ENCODE data around the gene GOLIM4. TPM values are rescaled to one million over a fixed set of nuclear protein-coding genes. Genes with fewer than 3 reads are reported as not detected.
A peak's percentile ranks its signal among the peaks of the same experiment; 100 is the strongest.

GOLIM4 gene
- total RNA-seq, 1 experiment from 2014 or later, result 19.1 TPM

DNA sequence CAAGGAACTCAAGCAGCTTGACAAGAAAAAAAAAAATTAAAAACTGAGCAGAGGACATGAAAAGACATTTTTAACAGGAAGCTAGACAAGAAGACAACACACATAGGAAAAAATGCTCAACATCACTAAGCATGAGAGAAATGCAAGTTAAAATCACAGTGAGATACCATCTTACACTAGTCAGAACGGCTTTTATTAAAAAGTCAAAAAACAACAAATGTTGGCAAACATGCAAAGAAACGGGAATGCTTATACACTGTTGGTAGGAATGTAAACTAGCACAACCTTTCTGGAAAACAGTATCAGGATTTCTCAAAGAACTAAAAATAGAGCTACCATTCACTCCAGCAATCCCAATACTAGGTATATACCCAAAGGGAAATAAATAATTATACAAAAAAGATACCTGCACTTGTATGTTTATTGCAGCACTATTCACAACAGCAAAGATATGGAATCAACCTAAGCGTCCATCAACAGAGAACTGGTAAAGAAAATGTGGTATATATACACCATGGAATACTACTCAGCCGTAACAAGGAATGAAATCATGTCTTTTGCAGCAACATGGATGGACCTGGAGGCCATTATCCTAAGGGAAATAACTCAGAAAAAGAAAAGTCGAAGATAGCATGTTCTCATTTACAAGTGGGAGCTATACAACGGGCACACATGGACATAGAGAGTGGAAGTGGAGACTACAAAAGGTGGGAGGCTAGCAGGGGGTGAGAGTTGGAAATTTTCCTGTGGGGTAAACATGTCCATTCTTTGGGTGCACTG is 5.2 kb downstream of the GOLIM4 start:
- Histone ChIP-seq H3K27me3 (ENCODE audit: control insufficient read depth, insufficient read depth, low read length) (no peaks in the 10 kb centered on the region), H3K4me3 (ENCODE audit: insufficient read depth, low read depth, low read length) (no peak overlapping the region), H3K36me3 (replicated peaks; ENCODE audit: control insufficient read depth, insufficient read depth, low read length) (no peaks in the 10 kb centered on the region)
- DNase-seq, result no peak

DNA sequence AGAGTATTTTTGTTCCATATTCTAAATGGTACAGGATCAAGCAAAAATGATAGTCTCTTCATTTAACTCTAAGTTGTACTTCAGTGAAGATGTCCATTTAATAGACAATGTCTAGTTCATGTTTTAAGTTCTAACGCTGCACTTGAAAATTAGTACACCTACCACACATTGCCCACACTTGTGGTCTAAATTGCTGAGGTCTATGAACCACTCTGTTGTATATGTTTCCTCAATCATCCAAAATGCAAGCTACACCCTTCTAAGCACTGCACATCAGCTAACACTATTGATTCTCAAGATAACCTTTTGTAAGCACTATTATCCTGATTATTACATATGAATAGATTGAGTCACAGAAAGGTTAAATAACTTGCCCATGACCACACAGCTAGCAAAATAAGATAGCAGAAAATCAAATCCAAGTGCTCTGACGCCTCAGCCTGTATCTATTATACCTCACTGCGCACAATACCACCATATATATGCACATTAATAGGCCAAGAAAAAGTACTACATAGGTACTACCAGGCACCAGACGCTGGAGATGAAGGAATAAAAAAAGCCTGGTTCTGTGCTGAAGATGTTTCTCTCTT is 6.4 kb downstream of the GOLIM4 start:
- no peak overlapping the region for H3K4me3 ChIP-seq (ENCODE audit: insufficient read depth, low read depth, low read length)
- DNase-seq, result no peak
- no peaks in the 10 kb centered on the region for H3K27me3 ChIP-seq (ENCODE audit: control insufficient read depth, insufficient read depth, low read length)
- no peaks in the 10 kb centered on the region for H3K36me3 ChIP-seq (replicated peaks; ENCODE audit: control insufficient read depth, insufficient read depth, low read length)

DNA sequence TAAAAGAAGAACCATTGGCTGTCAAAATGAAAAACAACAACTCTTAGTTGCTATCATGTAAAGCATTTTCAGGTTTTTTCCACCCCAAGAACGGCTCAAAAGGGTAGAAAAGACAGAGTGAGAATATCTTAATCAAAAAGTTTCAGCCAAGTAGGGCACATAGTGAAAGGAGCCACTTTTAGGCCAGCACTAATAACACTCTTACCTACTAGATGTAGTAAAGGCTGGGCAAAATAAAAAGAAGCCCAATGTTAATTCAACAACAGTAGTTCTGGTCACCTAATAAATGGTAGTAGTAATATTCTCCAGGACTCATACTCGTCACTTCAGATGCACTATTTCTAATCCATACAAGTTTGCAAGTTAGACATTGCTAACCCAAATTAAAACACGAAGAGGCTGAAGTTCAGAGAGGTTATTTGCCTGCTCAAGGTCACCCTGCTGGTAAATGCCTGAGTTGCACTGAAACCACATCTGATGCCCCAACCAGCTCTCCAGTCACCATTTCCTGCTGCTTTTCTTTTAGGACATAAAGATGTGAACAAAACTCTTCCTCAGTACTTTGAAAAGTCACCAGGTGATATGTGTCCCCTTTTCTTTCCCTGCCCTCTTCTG is 7.5 kb downstream of the GOLIM4 start:
- no peak overlapping the region for H3K4me3 ChIP-seq (ENCODE audit: insufficient read depth, low read depth, low read length)
- peak; percentile 17 for DNase-seq
- H3K27me3 ChIP-seq (ENCODE audit: control insufficient read depth, insufficient read depth, low read length), result no peaks in the 10 kb centered on the region
- H3K36me3 ChIP-seq (replicated peaks; ENCODE audit: control insufficient read depth, insufficient read depth, low read length), result no peaks in the 10 kb centered on the region

DNA sequence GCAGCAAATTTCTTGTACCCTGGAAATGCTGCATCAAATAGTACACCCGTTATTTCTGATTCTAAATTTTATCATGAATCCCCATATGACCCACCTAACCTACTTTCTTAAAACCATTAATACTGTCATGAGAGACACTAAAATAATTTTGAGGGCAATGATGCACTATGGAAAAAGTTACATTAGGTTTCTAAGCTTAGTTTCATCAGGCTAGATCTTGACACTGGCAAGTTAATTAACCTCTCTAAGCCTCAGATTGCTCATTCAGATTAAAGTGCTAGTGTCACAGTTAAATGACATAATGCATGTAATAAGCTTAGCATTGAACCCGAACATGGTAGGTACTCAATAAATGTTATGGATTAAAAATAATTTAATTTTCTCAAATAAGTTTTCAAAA is 8.2 kb downstream of the GOLIM4 start:
- DNase-seq, result no peak
- Histone ChIP-seq H3K27me3 (ENCODE audit: control insufficient read depth, insufficient read depth, low read length) (no peaks in the 10 kb centered on the region), H3K4me3 (ENCODE audit: insufficient read depth, low read depth, low read length) (no peak overlapping the region), H3K36me3 (replicated peaks; ENCODE audit: control insufficient read depth, insufficient read depth, low read length) (no peaks in the 10 kb centered on the region)

DNA sequence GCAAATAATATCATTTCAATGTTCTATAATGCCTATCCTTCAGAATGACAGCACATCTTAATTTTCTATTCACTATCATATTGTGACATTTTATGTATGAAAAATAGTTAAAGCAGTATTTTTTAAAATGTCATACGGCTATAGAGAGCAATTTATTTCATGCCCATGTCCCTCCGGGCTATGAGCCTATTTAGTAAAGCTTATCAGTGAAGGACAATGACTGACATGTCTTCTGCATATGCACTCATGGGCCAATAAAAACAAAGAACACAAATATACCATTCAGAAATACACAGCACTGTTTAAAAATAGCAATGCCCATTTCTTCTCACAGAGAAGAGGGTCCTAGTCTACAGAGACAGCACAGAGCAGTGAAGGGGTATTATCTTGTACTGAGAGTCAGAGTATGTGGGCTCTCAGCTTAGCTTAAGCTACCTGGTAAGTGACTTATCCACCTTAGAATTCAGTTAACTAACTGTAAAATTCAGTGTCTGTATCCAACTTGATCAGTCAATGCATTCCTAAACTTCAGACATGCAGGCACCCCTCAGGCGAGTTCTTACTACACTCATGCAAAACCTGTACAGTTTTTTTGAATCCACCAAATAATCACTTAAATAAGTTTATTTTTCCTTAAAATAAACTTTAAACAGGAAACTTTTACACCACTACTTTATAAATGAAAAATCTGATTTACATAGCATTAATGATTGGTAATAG is 9.0 kb downstream of the GOLIM4 start:
- no peak overlapping the region for H3K4me3 ChIP-seq (ENCODE audit: insufficient read depth, low read depth, low read length)
- no peaks in the 10 kb centered on the region for H3K36me3 ChIP-seq (replicated peaks; ENCODE audit: control insufficient read depth, insufficient read depth, low read length)
- no peak for DNase-seq
- no peaks in the 10 kb centered on the region for H3K27me3 ChIP-seq (ENCODE audit: control insufficient read depth, insufficient read depth, low read length)

DNA sequence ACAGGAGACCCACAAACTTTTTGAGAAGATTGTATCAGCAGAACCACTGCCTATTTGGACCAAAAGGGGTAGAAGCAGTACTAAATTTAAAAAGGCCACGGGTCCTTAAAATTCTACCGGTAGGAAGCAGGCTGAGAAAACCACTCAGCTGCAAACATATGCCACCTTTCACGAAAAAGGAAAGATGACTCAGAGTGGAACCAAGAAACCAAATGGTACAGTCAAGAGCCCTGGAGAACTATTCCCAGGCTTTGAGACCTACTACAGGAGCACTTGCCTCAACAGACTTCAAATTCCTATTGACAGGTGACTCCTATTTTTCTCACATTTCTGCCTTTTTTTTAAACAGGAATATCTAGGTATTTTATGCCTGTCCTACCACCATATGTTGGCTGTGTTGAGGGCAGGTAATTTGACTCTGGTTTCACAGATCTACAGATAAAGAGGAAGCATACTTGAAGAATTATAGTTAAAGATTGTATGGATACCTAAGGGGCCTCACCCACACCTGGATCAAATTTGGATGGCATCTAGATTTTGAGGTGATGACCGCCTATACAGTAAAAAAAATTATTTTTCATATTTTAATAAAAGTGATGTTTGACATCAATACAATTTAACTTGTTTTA is 10.1 kb downstream of the GOLIM4 start:
- no peak for DNase-seq

DNA sequence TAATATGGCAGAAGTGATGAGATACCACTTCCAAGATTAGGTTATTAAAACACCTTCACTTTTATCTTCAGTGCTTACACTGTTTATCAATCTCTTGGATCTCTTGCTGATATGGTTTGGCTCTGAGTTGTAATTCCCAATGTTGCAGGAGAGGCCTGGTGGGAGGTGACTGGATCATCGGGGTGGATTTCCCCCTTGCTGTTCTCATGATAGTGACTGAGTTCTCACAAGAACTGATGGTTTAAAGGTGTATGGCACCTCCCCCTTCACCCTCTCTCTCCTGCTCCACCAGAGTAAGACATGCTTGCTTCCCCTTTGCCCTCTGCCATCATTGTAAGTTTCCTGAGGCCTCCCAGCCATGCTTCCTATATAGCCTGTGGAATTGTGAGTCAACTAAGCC is 11.8 kb downstream of the GOLIM4 start:
- Histone ChIP-seq H3K36me3 (replicated peaks; ENCODE audit: control insufficient read depth, insufficient read depth, low read length) (no peaks in the 10 kb centered on the region), H3K27me3 (ENCODE audit: control insufficient read depth, insufficient read depth, low read length) (no peaks in the 10 kb centered on the region), H3K4me3 (ENCODE audit: insufficient read depth, low read depth, low read length) (no peak overlapping the region)
- DNase-seq, result no peak

More for the DNA sequence above, 10.1 kb downstream of the GOLIM4 start:
- Histone ChIP-seq H3K27me3 (ENCODE audit: control insufficient read depth, insufficient read depth, low read length) (no peaks in the 10 kb centered on the region), H3K4me3 (ENCODE audit: insufficient read depth, low read depth, low read length) (no peak overlapping the region), H3K36me3 (replicated peaks; ENCODE audit: control insufficient read depth, insufficient read depth, low read length) (no peaks in the 10 kb centered on the region)

DNA sequence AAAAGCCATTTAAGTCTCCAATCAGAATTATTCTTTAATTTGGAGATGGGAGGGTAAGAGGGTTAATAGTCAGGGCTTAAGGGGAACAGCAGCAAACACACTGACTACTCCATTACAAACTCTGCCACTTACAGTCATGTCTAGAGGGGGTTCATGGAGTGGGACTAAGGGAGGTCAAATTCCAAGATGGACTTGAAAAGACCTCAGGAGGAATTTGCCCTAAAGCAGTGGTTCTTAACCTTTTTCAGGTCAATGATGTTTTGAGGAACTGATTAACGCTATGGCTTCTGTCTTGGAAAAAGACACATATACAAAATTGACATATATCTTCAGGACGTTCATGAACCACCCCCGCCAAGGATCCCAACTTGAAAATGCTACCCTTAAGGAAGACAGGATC is 13.9 kb downstream of the GOLIM4 start:
- Histone ChIP-seq H3K4me3 (ENCODE audit: insufficient read depth, low read depth, low read length) (no peak overlapping the region), H3K27me3 (ENCODE audit: control insufficient read depth, insufficient read depth, low read length) (no peaks in the 10 kb centered on the region), H3K36me3 (replicated peaks; ENCODE audit: control insufficient read depth, insufficient read depth, low read length) (no peaks in the 10 kb centered on the region)
- no peak for DNase-seq

DNA sequence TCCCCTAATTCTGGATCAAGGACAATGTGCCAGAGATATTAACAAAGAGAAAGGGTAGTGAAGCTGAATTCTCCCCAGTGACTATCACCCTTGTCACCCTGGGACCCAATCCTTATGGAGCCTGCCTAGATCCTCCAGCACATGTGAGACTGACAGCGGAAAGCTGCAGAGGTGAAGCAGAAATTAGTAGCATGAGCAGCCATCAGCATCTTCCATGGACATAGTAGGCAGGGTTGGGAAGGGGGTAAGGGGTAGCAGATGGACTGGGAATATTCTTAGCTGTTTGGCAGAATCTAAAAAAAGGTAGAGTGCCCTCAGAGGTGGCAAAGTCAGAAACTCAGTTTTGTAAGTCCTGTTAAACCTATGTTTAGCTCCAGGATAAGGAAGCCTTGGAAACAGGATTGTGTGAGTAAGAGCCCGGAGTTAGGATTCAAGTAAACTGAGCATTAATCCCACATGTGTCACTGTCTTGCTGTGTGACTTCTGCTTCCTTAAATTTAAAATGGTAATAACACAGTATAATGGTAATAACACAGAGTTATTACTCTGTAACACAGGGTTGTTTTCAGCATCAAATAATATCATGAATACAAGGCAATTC is 14.5 kb downstream of the GOLIM4 start:
- Histone ChIP-seq H3K27me3 (ENCODE audit: control insufficient read depth, insufficient read depth, low read length) (no peaks in the 10 kb centered on the region), H3K4me3 (ENCODE audit: insufficient read depth, low read depth, low read length) (no peak overlapping the region), H3K36me3 (replicated peaks; ENCODE audit: control insufficient read depth, insufficient read depth, low read length) (no peaks in the 10 kb centered on the region)
- no peak for DNase-seq

DNA sequence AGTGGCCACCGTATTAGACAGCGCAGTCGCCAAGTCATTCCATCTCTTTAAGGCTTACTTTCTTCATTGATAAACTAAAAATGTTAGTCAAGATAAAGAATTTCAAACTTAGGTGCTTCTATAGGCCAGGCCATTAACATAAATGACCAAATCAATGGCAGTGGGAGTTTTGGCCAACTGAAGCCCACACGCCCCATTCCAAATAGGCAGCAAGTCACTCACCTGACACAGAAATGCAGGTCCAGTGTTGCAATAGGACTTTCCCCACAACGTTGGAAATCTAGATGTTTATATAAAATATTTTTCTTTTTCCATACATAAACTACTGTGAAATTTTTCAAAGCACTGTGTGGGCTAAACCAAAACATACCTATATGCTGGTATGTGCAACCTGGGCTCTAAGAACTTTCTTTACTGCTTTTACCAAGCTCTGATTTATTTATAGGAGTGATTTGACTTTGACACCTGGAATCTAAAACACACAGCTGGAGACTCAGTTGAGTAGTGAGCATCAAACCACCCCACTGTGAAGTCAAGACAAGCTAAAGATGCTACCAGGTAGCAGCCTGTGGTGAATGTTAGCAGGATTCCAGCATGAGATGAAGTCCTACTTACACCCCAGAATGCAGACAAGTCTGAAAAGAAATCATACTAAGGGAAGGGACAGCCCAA is 15.1 kb downstream of the GOLIM4 start:
- H3K27me3 ChIP-seq (ENCODE audit: control insufficient read depth, insufficient read depth, low read length), result no peaks in the 10 kb centered on the region
- DNase-seq, result no peak
- H3K4me3 ChIP-seq (ENCODE audit: insufficient read depth, low read depth, low read length), result no peak overlapping the region
- H3K36me3 ChIP-seq (replicated peaks; ENCODE audit: control insufficient read depth, insufficient read depth, low read length), result no peaks in the 10 kb centered on the region

DNA sequence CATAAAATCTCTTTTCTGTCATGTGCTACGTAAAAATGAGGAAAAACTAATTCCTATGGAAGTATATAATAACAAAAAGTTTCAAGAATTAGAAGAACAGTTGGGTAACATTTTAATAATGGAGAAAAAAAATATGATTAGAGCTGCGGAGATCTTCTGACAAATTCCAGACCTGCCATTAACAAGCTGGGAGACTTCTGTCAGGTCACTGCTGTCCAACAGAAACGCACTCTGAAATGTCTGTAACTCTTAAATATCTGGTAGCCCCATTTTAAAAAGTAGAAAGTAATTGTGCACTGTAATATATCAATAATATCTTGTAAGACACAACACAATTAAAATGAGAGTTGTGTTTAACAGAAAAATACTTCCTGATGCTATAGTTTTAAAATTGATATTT is 15.7 kb downstream of the GOLIM4 start:
- no peak for DNase-seq

DNA sequence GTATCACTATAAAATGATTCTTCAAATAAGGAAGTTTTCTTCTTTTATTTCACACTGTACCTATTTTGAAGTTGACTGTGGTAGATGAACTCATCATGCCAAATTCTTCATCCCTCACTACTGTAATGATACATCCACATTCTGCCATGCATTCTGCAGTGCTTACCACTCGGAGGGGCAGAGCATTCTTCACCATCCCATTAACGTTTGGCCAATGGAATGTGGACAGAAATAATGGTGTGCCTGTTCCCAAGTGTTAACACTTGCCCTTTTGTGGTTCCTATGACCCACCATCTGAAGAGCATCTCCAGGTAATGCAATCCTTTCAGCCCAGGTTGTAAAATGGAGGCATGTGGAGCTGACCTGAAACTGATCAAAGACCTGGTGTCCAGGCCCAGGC is 18.6 kb downstream of the GOLIM4 start:
- H3K4me3 ChIP-seq (ENCODE audit: insufficient read depth, low read depth, low read length), result no peak overlapping the region
- DNase-seq, result no peak
- no peaks in the 10 kb centered on the region for H3K27me3 ChIP-seq (ENCODE audit: control insufficient read depth, insufficient read depth, low read length)
- no peaks in the 10 kb centered on the region for H3K36me3 ChIP-seq (replicated peaks; ENCODE audit: control insufficient read depth, insufficient read depth, low read length)

More for the DNA sequence above, 15.7 kb downstream of the GOLIM4 start:
- H3K4me3 ChIP-seq (ENCODE audit: insufficient read depth, low read depth, low read length), result no peak overlapping the region
- no peaks in the 10 kb centered on the region for H3K27me3 ChIP-seq (ENCODE audit: control insufficient read depth, insufficient read depth, low read length)
- H3K36me3 ChIP-seq (replicated peaks; ENCODE audit: control insufficient read depth, insufficient read depth, low read length), result no peaks in the 10 kb centered on the region

DNA sequence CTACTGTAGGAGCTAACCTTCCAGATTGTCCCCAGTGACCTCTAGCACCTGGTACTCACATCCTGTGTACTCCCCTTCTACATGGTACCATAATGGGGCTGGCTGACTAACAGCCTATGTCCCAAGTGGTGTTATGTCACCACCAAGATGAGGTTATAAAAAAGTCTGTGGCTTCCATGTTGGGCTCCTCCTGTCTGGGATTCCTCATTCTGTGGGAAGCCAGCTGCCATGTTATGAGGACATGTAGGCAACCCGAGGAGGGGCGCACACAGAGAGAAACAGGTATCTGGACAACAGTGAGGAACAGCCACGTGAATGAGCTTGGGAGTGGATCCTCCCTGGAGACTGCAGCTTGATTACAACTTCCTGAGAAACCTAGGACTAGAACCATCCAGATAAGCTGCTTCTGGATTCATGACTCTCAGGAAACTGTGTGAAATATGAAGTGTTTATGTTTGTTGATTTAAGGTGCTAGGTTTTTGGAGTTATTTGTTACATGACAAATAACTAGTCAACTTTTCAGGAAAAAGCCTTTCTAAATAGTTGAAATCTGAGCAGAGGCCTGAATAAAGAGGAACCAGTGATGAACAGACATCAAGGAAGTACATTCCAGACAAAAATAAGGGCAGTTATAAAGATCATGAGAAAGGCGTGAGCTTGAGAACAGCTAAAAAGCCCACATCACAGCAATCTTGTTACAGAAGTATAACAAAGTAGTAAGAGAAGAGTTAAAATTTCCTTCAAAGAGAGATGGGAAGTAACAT is 21.7 kb downstream of the GOLIM4 start:
- no peak for DNase-seq
- no peak overlapping the region for H3K4me3 ChIP-seq (ENCODE audit: insufficient read depth, low read depth, low read length)
- H3K36me3 ChIP-seq (replicated peaks; ENCODE audit: control insufficient read depth, insufficient read depth, low read length), result no peaks in the 10 kb centered on the region
- no peaks in the 10 kb centered on the region for H3K27me3 ChIP-seq (ENCODE audit: control insufficient read depth, insufficient read depth, low read length)

Measured in H7 (cell line).